HG02763 (cell line): Measurements from ENCODE around the gene NRXN2.
"Not testable (repeated sequence)": the region's sequence is repeated elsewhere in the genome, so short reads cannot be mapped to it uniquely, and the experiment has no call there.

Source experiments
- ATAC-seq: cut with Tn5 transposase; IDR thresholded peaks from one replicate; pipeline ENCODE4 v1.9.1; 2021; ENCODE audit warnings: mild to moderate bottlenecking, moderate library complexity; ENCODE audit not compliant: unreplicated experiment

Gene NRXN2

DNA sequence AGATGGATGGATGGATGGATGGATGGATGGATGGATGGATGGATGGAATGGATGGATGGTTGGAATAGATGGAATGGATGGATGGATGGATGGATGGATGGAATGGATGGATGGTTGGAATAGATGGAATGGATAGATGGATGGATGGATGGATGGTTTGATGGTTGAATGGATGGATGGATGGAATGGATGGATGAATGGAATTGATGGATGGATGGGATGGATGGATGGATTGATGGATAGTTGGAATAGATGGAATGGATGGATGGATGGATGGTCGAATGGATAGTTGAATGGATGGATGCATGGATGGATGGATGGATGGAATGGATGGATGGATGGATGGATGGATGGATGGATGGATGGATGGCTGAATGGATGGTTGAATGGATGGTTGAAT lies 127.1 kb downstream of the NRXN2 start:
- ATAC-seq: not testable (repeated sequence)

DNA sequence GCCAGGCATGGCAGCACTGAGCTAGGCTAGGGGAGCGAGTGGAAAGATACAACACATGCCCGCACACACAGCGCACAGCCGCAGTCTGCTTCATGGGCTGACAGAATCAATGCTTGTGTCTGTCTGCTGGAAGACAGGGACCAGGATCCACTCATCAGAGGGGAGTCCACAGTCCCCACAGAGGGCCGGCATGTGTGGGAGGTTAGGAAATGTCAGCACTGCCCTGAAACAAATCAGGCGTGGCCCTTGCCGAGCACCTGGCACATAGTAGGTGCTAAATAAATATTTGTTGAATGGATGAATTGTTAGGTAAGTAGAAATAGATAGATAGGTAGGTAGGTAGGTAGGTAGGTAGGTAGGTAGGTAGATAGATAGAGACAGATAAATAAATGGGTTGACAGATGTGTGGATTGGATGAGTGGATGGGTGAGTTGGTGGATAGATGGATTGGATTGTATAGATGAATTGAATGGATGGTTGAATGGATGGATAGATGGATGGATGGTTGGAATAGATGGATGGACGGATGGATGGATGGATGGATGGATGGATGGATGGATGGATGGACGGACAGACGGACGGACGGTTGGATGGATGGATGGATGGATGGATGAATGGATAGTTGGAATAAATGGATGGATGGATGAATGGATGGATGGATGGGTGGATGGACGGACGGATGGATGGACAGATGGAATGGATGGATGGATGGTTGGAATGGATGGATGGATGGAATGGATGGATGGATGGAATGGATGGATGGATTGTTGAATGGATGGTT lies 128.6 kb downstream of the NRXN2 start:
- no peak for ATAC-seq

DNA sequence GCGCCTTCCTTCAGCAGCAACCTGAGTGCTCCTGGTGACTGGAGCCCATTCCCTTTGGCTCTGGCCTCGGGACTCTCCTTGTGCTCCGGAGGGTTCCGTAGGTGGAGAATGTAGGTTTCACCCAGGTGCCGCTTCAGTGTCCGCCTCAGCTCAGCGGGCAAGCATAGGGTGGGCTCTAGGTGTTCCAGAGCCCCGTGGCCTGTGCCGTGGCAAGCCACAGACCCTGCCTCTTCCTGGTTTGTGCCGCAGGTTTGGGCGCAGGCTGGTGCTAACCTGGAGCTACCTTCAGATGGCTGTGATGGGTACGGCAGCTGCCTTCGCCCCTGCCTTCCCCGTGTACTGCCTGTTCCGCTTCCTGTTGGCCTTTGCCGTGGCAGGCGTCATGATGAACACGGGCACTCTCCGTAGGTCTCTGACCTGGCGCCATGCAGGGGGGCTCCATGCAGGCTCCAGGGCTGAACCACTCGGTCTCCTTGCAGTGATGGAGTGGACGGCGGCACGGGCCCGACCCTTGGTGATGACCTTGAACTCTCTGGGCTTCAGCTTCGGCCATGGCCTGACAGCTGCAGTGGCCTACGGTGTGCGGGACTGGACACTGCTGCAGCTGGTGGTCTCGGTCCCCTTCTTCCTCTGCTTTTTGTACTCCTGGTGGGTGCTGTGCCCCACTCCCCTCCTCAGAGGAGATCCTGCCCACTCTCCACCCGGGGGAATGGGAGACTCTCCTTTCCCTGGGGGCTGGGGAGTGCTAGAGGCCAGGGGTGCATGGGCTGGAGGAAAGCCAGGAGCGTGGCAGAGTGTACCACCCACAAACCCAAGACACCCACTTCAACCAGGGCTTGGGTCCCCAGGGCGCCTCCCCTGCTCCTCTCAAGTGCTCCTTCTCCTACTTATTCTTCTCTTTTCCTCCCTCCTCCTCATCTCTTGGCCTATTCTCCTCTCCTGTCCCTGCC lies 129.6 kb downstream of the NRXN2 start:
- ATAC-seq: no peak

DNA sequence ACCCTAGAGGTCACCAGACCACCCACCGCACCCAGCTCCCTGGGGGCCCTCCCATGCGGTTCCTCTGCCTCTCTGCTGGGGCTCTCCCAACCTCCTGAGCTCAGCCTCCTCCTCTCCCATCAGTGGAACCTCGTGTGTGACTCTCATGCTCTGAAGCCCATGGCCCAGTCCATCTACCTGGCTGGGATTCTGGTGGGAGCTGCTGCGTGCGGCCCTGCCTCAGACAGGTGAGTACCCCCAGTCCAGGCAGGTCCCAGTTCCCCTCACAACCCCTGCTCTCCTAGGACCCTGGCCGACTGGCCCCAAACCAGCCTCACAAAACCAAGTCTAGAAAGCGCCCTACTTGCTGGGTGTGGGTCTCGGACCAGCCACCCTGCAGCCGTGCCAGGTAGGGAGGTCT lies 130.3 kb downstream of the NRXN2 start:
- ATAC-seq: no peak

DNA sequence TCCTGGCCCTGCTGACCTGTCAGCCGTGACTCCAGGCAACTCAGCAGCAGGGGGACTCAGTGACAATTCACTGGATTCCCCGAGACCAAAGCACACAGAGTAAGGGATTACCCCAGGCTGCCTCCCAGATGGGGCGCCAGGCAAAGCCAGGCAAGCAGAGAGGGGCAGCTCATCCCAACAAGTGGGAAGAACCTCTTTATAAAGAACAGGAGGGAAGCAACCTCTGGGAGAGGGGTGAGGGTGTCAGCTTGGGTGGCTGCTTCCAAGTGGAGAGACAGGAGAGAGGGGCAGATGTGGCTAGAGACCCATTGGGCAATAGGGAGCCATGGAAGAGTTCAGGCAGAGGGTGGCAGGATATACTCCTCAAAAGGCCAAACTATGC lies 130.8 kb downstream of the NRXN2 start:
- ATAC-seq: no peak

DNA sequence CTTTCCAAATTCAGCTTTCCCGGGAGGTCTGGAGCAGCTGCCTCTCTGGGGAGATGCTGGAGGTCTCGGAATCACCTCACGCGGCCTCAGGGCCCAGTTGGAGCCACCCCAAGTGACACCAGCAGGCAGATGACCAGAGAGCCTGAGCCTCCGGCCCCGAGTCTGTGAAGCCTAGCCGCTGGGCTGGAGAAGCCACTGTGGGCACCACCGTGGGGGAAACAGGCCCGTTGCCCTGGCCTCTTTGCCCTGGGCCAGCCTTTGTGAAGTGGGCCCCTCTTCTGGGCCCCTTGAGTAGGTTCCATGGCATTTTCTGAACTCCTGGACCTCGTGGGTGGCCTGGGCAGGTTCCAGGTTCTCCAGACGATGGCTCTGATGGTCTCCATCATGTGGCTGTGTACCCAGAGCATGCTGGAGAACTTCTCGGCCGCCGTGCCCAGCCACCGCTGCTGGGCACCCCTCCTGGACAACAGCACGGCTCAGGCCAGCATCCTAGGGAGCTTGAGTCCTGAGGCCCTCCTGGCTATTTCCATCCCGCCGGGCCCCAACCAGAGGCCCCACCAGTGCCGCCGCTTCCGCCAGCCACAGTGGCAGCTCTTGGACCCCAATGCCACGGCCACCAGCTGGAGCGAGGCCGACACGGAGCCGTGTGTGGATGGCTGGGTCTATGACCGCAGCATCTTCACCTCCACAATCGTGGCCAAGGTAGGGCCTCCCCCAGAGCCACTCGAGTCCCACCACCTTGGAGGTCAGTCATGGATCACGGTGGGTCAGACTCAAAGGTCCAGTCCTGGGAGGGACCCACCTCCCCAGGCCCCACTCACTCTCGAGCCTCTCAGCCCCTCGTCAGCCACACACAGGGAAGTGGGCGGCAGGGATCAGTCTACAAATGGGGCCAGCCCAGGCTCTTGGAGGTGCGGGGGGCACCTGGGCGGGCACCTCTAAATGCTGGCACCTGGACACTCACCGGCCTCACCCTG lies 131.5 kb downstream of the NRXN2 start:
- no peak for ATAC-seq

DNA sequence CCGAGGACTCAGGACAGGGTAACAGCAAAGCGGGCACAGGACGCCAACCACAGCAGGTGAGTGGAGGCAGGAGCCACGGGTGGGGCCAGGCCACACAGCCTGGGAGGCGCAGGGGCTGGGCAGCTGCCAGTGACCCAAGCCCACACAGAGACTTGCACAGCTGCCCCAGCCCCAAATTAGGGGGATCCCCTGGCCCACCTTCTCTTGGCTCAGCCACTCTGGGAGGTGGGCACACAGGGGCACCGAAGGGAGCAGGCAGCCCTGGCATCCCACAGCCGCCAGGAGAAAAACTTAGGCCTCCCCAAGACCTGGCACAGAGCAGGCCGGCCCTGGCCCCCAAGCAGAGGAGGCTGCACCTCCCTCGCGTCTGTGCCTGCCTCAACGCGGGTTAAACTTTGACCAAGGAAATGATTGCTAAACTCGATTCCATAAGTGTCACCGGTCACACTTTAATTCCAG lies 132.2 kb downstream of the NRXN2 start, which contains the start of gene SLC22A12:
Gene SLC22A12 (plus strand): TSS at position 458 of the 459 bp plus-strand sequence. CDS start 337 bp downstream, outside the sequence.
- no peak for ATAC-seq

DNA sequence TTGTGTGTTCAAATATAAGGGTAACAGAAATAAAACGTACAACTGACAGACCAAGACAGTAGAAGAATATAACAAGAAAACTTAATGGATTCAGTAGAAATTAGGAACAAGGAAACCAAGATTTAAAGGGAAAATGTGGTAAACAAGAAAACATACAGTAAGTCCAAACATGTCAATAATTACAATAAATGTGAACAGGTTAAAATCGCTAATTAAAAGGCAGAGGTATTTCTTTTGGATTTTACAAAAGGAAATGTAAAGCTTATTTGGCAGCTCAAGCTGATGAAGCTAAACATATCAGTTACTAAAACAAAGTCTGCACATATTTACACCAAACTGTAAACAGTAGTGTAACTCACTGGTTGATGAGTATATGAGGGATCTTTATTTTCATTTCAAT lies 134.3 kb downstream of the NRXN2 start:
- no peak for ATAC-seq

DNA sequence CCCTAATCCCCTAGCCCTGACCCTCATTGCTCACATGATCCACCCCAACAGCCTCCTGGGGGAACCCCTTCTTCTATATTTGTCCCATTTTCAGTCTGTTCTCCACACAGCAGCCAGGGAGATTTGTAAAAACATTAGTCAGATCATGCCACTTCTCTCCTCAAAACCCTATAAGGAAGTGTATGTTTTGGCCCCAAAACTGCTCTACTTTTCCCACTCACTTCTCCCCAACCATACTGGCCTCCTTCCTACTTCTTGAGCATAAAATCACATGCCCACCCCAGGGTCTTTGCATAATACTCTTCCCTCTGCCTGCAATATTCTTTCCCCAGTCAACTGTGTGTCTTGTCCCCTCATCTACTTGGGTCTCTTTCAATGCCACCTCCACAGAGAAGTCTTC lies 136.6 kb downstream of the NRXN2 start:
- ATAC-seq: no peak

DNA sequence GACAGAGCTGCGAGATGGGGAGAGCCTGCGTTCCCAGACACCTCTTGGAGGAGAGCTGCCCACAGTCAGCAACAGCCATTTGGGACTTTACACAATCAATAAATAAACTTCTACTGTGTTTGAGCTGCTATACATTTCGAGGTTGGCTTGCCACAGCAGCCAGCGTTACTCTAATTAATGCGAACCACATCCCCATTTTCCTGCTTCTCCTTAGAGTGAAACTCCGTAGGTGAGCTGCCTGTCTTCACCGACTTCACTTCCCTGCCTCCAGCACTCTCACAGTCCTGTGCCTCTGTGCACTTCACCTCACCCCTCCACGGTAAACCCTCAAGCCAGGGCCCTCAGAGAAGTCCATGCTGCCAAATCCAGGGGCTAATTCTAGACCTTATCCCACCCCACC lies 137.8 kb downstream of the NRXN2 start:
- no peak for ATAC-seq

DNA sequence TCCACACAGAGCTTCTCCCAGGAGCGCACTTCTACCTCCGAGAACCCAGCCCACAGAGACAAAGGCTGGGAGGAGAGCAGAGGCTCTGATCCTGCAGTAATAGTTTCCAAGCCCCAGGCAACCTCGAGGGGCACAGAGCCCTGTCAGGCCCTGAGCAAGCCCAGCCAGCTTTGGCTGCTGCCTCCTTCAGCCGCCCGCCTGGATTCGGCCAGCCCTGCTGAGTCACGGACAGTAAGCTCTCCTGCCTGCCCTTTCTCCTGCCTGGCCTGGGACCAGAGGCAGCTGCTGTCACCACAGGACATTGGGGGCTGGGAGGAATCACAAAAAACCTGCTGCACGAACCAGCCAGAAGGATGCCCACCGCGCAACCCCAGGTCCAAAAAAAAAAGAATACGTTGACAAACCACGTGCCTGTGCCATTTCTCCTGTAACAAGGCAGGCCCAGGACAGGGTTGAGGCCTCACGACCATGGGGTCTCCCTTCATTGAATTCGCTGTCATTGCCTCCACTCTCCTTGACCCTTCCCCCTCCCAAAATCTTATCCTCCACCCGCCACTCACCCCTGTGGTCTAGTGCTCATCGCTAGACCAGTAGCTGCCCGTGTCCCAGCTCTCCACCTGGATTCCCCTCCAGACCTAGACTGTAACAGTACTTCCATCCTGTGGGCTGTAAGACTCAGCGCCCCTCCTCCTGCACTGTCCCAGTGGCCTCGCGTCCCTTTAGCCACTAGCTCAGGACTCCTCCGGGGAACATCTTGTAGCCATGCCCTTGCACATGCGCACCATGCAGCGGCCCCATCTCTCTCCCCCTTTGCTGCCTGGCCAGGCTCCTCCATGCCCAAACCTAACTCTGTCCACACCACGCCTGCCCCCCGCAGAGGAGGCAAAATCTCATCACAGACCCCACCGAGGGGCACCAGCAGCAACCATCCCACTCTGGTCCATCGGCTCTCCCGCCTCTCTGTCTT lies 139.4 kb downstream of the NRXN2 start:
- ATAC-seq: no peak

DNA sequence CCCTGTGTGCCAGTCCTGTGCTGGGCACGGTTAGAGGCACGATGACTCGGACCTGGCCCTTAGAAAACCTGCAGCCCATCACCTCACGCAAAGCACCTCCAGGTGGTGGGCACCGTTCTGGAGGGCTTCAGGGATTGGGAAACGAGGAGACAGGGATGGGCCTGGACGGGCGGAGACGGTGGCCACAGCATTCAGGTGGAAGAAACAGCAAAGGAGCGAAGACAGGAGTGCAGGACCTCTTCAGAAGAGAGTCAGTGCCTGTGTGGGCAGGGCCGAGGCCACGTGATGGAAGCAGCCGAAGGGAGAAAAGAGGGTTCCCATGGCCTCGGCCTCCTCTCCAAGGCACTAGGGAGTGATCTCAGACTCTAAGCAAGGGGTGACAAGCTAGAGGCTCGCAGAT lies 140.1 kb downstream of the NRXN2 start:
- ATAC-seq: no peak

DNA sequence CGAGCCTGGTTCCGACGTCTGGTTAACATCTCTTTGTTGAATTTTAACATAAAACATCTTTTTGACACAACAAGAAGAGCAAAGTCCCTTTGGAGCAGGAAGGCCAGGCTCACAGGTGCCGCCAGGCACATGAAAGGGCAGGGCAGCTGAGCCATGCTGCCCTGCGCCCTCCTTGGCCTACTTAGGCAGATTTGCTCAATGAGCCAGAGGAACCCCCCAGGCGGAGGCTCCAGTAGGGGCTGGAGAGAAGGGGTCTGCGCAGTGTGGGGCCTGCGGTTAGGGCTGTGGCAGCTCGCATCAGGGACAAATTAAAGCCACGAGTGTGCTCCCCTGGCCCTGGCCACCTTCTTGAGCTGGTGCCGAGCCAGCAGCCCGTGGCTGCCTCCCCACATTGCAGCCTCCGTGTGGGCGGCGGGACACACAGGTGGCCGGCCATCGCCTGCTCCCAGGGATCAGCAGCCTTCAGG lies 141.9 kb downstream of the NRXN2 start:
- no peak for ATAC-seq

DNA sequence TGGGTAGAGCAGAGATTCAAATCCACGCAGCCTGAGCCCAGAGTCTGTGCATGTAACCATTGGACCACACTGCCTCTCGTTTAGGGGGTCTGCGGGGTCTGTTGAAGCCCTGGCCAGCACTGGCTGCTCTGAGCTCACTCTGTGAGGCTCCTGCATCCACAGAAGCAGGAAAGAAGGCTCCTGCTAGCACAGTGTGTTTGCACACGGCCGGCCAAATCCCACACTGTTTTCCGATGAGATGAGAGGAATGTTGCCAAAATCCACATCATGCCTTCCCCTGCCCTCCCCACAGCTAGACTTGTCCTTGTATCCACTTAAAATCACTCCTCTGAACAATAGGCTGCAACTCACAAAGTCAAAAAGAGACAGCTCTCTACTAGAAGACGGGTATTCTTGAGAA lies 142.6 kb downstream of the NRXN2 start:
- ATAC-seq: no peak

DNA sequence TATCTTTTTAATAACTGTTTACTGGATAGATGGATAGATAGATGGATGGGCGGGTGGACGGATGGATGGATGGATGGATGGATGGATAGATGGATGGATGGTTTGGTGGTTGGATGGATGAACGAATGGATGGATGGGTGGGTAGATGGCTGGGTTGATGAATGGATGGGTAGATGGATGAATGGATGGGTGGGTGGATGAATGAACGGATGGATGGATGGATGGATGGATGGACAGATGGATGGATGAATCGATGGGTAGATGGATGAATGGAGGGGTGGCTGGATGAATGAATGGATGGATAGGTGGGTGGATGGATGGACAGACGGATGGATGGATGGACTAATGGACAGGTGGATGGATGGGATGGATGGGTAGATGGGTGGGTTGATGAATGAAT lies 145.8 kb downstream of the NRXN2 start:
- ATAC-seq: no peak

DNA sequence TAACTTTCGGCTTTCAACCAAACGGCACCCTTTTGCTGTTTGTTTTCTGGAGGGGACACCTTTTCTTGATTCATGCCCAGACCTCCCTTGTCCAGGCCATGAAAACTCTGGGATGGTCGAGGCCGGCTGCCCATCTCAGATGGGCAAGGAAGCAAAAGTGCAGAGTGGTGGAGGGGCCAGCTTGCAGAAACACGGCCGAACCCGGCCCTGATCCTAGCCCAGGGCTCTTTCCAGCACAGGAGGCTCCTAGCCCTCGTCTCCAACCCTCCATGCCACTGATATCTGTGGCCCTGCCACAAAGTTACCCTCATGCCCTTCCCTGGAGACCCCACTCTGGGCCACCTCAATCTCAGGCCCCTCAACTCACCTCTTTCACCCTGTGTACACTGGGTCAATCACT lies 150.9 kb downstream of the NRXN2 start:
- ATAC-seq: no peak

DNA sequence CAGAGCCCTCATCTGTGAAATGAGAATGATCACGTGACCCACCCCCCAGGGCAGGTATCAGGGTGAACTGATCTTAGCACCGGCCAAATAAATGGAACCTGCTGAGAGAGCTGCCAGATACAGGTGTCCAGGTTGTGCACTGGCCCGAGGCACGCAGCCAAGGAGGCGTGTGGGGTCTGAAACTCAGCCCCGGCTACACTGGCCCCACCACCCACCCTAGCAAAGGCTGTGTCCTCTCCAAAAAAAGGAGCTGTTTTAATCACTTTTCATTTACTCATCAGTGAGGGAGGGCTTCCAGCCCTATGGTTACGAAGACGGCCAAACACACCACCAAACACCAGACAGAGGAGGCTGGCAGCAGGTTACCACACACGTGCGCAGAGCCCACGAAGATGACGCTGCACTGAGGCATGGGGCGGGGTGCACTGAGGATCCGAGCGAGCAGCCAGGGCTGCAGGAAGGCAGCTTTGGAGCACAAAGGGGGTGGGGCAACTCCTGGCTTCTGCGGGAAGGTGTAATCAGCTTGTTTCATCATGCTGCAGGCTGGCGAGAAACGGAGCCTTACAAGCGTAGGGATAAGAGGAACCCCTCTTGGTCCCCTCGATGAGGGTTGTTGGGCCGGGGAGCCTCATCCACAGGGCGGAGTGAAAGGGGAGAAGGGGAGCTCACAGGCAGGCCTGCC lies 151.4 kb downstream of the NRXN2 start:
- no peak for ATAC-seq

DNA sequence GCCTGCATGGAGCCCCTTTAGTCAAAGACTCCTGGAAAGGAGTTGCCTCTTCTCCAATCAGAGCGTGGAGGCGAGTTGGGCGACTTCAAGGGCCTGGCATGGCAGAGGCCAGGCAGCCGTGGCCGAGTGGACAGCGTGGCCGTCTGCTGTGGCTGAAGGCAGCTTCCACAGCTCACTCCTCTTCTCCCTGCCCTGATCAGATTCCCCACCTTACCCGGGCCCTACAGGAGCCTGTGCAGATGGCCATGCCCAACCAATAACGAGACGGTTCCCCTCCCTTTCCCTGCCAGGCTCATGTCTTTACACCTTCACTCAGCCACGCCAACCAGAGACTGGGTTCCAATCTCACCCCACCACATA lies 152.0 kb downstream of the NRXN2 start:
- ATAC-seq: no peak

DNA sequence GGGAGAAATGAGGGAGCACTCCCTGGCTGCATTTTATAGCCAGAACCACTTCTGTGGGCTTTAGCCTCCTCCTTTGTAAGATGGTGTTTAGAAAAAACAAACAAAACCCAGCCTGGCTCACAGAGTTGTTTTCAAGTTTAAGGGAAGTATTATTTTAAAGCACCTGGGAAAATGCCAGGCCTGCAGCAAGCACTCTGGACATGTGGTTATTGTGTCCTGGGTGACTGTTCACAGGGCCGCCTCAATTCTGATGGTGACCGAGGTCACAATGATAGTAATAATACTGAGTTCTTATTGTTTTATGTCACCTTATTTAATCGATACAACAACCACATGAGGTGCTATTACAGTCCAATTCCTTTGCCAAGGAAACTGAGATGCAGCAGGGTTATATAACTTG lies 152.7 kb downstream of the NRXN2 start:
- ATAC-seq: no peak
